Neural cell (in vitro differentiated cells): ENCODE measurements around the gene PRRT1B. TPM values are rescaled to one million over a fixed set of nuclear protein-coding genes. Genes with fewer than 3 reads are reported as not detected.

Experiments used
- H2AFZ ChIP-seq: fragments of 200-600, 300-800 bp; sonication (generic), shearing (Covaris generic); 2 replicates; pipeline ENCODE4 v1.6.0; 2014; ENCODE audit warnings: low read depth, mild to moderate bottlenecking, antibody characterized with exemption, low read length, moderate library complexity
- H3F3A ChIP-seq: fragments of 200-600 bp; shearing (Covaris generic); 2 replicates; pipeline ENCODE4 v1.6.1; 2016; ENCODE audit warnings: mild to moderate bottlenecking, moderate library complexity, mixed read lengths, antibody characterized with exemption, low read length; ENCODE audit not compliant: insufficient read depth, poor library complexity, severe bottlenecking
- H3K27ac ChIP-seq: fragments of 200-600, 300-800 bp; sonication (generic), shearing (Covaris generic); 2 replicates; pipeline ENCODE4 v1.5.1; 2014; ENCODE audit warnings: mild to moderate bottlenecking, low read length, moderate library complexity
- H3K27me3 ChIP-seq: fragments of 300-800, 200-600 bp; sonication (generic), shearing (Covaris generic); 2 replicates; pipeline ENCODE4 v1.6.0; 2014; ENCODE audit warnings: mild to moderate bottlenecking, low read depth, low read length, moderate library complexity; ENCODE audit not compliant: insufficient read depth
- H3K36me3 ChIP-seq: fragments of 300-800, 200-600 bp; sonication (generic), shearing (Covaris generic); 2 replicates; pipeline ENCODE4 v1.5.1; 2014; ENCODE audit warnings: mild to moderate bottlenecking, antibody characterized with exemption, low read length, moderate library complexity; ENCODE audit not compliant: insufficient read depth
- H3K4me2 ChIP-seq: fragments of 300-800, 200-600 bp; sonication (generic), shearing (Covaris generic); 2 replicates; pipeline ENCODE4 v1.6.0; 2014; ENCODE audit warnings: mild to moderate bottlenecking, low read length
- H3K4me3 ChIP-seq: fragments of 300-800, 200-600 bp; sonication (generic), shearing (Covaris generic); 2 replicates; pipeline ENCODE4 v1.5.1; 2014; ENCODE audit warnings: mild to moderate bottlenecking, low read length, moderate library complexity
- H3K79me2 ChIP-seq: fragments of 200-600 bp; shearing (Covaris generic); replicated peaks from 2 replicates; pipeline ENCODE4 v1.6.0; 2014; ENCODE audit warnings: mild to moderate bottlenecking, low read length, moderate library complexity; ENCODE audit not compliant: insufficient read depth
- H3K9ac ChIP-seq: fragments of 300-800, 200-600 bp; sonication (generic), shearing (Covaris generic); 2 replicates; pipeline ENCODE4 v1.6.1; 2016; ENCODE audit warnings: mild to moderate bottlenecking, low read length, mixed read lengths
- H3K9me2 ChIP-seq: fragments of 200-600 bp; shearing (Covaris generic); 2 replicates; pipeline ENCODE4 v1.6.1; 2016; ENCODE audit warnings: mild to moderate bottlenecking, low read length, mixed read lengths; ENCODE audit not compliant: insufficient read depth
- H3K9me3 ChIP-seq: fragments of 200-600, 300-800 bp; sonication (generic), shearing (Covaris generic); 2 replicates; pipeline ENCODE4 v1.6.1; 2016; ENCODE audit warnings: mild to moderate bottlenecking, mixed run types, low read length, moderate library complexity, mixed read lengths
- H4K20me1 ChIP-seq: fragments of 200-600 bp; shearing (Covaris generic); 2 replicates; pipeline ENCODE4 v1.6.1; 2016; ENCODE audit warnings: mild to moderate bottlenecking, mixed run types; ENCODE audit not compliant: insufficient read depth
- EP300 ChIP-seq: fragments of 450-650 bp; conservative IDR thresholded peaks from 2 replicates; pipeline ENCODE4 v1.6.1; 2014; ENCODE audit warnings: antibody characterized with exemption, mild to moderate bottlenecking, moderate library complexity; ENCODE audit not compliant: poor library complexity, severe bottlenecking
- EZH2 ChIP-seq: fragments of 200-600, 300-800 bp; shearing (Covaris generic), sonication (generic); IDR thresholded peaks from 2 replicates; pipeline ENCODE4 v1.6.1; 2014; ENCODE audit warnings: antibody characterized with exemption, low read length, borderline replicate concordance, mild to moderate bottlenecking; ENCODE audit not compliant: insufficient read depth, poor library complexity, severe bottlenecking
- MXI1 ChIP-seq: fragments of 450-650 bp; conservative IDR thresholded peaks from 2 replicates; pipeline ENCODE4 v1.6.1; 2014; ENCODE audit warnings: antibody characterized with exemption, mild to moderate bottlenecking; ENCODE audit not compliant: poor library complexity, severe bottlenecking
- POLR2AphosphoS5 ChIP-seq: IDR thresholded peaks from 2 replicates; pipeline ENCODE4 v1.6.1; 2012
- RAD21 ChIP-seq: fragments of 450-650 bp; conservative IDR thresholded peaks from 2 replicates; pipeline ENCODE4 v1.6.1; 2014; ENCODE audit warnings: antibody characterized with exemption, mild to moderate bottlenecking, moderate library complexity
- SMC3 ChIP-seq: fragments of 450-650 bp; conservative IDR thresholded peaks from 2 replicates; pipeline ENCODE4 v1.6.1; 2014; ENCODE audit warnings: antibody characterized with exemption, mild to moderate bottlenecking, moderate library complexity; ENCODE audit not compliant: poor library complexity
- TAF1 ChIP-seq: IDR thresholded peaks from 2 replicates; pipeline ENCODE4 v1.6.1; 2012; ENCODE audit warnings: low read depth
- polyA plus RNA-seq: library from polyadenylated mRNA; depleted of rRNA; stranded (reverse); fragments of >200 nt; gene quantifications from 2 replicates; pipeline ENCODE4 v1.2.3, GENCODE V29; 2014
- TF ChIP-seq, protein P1 (sequence below): fragments of 450-650 bp; IDR thresholded peaks from 2 replicates; pipeline ENCODE4 v1.5.1; 2014; ENCODE audit warnings: antibody characterized with exemption, mild to moderate bottlenecking, moderate library complexity; ENCODE audit not compliant: poor library complexity, severe bottlenecking
- TF ChIP-seq, protein P2 (sequence below): IDR thresholded peaks from 2 replicates; pipeline ENCODE4 v1.6.1; 2012; ENCODE audit warnings: borderline replicate concordance

PRRT1B gene
- polyA plus RNA-seq, 1 donor from 2014 or later = not detected

GRCh38 chr9:131523086-131523388, 22.3 kb upstream of the PRRT1B start:
- Histone ChIP-seq H3K4me2 (no peak overlapping the region), H3F3A (no peaks in the 10 kb centered on the region), H3K9me2 (no peaks in the 10 kb centered on the region), H3K27ac (no peak overlapping the region), H3K27me3 (no peaks in the 10 kb centered on the region), H3K9me3 (no peaks in the 10 kb centered on the region), H3K79me2 (no peaks in the 10 kb centered on the region), H3K4me3 (no peak overlapping the region), H3K9ac (no peak overlapping the region), H2AFZ (no peak overlapping the region), H4K20me1 (no peaks in the 10 kb centered on the region), H3K36me3 (no peaks in the 10 kb centered on the region)
- no peak for TF ChIP-seq EP300
- no peak for TF ChIP-seq EZH2
- TF ChIP-seq, protein P1, sequence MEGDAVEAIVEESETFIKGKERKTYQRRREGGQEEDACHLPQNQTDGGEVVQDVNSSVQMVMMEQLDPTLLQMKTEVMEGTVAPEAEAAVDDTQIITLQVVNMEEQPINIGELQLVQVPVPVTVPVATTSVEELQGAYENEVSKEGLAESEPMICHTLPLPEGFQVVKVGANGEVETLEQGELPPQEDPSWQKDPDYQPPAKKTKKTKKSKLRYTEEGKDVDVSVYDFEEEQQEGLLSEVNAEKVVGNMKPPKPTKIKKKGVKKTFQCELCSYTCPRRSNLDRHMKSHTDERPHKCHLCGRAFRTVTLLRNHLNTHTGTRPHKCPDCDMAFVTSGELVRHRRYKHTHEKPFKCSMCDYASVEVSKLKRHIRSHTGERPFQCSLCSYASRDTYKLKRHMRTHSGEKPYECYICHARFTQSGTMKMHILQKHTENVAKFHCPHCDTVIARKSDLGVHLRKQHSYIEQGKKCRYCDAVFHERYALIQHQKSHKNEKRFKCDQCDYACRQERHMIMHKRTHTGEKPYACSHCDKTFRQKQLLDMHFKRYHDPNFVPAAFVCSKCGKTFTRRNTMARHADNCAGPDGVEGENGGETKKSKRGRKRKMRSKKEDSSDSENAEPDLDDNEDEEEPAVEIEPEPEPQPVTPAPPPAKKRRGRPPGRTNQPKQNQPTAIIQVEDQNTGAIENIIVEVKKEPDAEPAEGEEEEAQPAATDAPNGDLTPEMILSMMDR = no peak

- H3K79me2 ChIP-seq = no peaks in the 10 kb centered on the region
- no peaks in the 10 kb centered on the region for H3F3A ChIP-seq
- H3K27me3 ChIP-seq = no peaks in the 10 kb centered on the region
- no peaks in the 10 kb centered on the region for H3K9me2 ChIP-seq
- H4K20me1 ChIP-seq = no peaks in the 10 kb centered on the region
- H3K36me3 ChIP-seq = peaks cover 1% of the 10 kb centered on the region
- H3K4me3 ChIP-seq = no peak overlapping the region
- no peak overlapping the region for H3K27ac ChIP-seq
- no peak overlapping the region for H3K9ac ChIP-seq
- no peak overlapping the region for H2AFZ ChIP-seq
- no peak for TF ChIP-seq EZH2
- no peak for TF ChIP-seq TAF1
- no peak for TF ChIP-seq EP300
- TF ChIP-seq RAD21 = no peak
- no peak for TF ChIP-seq POLR2AphosphoS5
- no peak for TF ChIP-seq MXI1
- H3K4me2 ChIP-seq = no peak overlapping the region
- H3K9me3 ChIP-seq = no peaks in the 10 kb centered on the region
Measured at GRCh38 chr9:131523451-131524435, 21.6 kb upstream of the PRRT1B start.

DNA sequence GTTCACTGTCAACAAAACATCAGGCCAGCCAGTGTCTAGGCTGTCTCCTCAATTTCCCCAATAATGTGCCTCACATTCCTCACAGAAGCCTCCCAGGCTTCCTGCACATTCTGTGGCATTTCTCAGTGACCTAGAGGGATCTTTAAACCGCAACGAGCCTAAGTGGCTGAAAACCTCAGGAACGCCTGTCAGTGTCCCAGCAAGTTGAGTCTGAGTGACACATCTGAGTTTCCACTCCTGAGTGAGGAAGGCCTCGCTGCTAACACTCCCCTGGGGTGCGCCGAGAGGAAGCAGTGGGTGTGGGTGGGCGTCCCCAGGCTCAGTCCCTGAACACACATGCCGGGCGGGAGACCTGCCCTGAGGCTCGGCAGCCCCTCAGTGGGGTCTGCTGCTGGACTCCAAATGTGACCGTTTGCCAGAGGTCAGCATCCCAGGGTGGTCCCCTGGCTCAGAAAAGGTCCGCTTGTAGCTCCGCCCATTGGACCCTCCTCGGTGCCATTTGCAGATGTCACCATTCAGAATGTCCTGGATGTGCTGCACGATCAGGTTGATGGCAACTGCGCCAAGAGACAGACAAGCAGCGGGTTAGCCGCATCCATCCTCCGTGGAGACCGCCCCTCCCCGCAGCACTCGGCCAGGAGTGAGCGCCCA, 20.5 kb upstream of the PRRT1B start:
- Histone ChIP-seq H2AFZ (no peak overlapping the region), H3F3A (no peaks in the 10 kb centered on the region), H3K9me2 (no peaks in the 10 kb centered on the region), H3K4me3 (no peak overlapping the region), H4K20me1 (no peaks in the 10 kb centered on the region), H3K9ac (no peak overlapping the region), H3K27ac (no peak overlapping the region), H3K36me3 (peaks cover 9% of the 10 kb centered on the region), H3K79me2 (no peaks in the 10 kb centered on the region), H3K9me3 (no peaks in the 10 kb centered on the region), H3K27me3 (no peaks in the 10 kb centered on the region), H3K4me2 (no peak overlapping the region)
- TF ChIP-seq POLR2AphosphoS5 (no peak), RAD21 (no peak), MXI1 (no peak), EP300 (no peak), EZH2 (no peak), TAF1 (no peak), SMC3 (no peak)
- TF ChIP-seq, protein P2, sequence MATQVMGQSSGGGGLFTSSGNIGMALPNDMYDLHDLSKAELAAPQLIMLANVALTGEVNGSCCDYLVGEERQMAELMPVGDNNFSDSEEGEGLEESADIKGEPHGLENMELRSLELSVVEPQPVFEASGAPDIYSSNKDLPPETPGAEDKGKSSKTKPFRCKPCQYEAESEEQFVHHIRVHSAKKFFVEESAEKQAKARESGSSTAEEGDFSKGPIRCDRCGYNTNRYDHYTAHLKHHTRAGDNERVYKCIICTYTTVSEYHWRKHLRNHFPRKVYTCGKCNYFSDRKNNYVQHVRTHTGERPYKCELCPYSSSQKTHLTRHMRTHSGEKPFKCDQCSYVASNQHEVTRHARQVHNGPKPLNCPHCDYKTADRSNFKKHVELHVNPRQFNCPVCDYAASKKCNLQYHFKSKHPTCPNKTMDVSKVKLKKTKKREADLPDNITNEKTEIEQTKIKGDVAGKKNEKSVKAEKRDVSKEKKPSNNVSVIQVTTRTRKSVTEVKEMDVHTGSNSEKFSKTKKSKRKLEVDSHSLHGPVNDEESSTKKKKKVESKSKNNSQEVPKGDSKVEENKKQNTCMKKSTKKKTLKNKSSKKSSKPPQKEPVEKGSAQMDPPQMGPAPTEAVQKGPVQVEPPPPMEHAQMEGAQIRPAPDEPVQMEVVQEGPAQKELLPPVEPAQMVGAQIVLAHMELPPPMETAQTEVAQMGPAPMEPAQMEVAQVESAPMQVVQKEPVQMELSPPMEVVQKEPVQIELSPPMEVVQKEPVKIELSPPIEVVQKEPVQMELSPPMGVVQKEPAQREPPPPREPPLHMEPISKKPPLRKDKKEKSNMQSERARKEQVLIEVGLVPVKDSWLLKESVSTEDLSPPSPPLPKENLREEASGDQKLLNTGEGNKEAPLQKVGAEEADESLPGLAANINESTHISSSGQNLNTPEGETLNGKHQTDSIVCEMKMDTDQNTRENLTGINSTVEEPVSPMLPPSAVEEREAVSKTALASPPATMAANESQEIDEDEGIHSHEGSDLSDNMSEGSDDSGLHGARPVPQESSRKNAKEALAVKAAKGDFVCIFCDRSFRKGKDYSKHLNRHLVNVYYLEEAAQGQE = no peak
- TF ChIP-seq, protein P1 = no peak
